Astrocyte (in vitro differentiated cells and primary cell): ENCODE measurements around the gene FA2H.

Experiments used
- CTCF ChIP-seq: IDR thresholded peaks from 2 replicates; pipeline ENCODE4 v1.5.1; 2011; ENCODE audit warnings: low read depth, mild to moderate bottlenecking, inconsistent platforms, low read length, moderate library complexity; ENCODE audit not compliant: insufficient read depth
- EZH2 ChIP-seq: IDR thresholded peaks from 2 replicates; pipeline ENCODE4 v1.6.1; 2012; ENCODE audit warnings: mild to moderate bottlenecking, low read length, inconsistent platforms; ENCODE audit not compliant: insufficient read depth

- no peak for TF ChIP-seq CTCF
- no peak for TF ChIP-seq EZH2
Measured at GRCh38 chr16:74721716-74722115, 52.9 kb downstream of the FA2H start.
